IMR-90 (cell line): ENCODE measurements around the gene DUSP22. TPM values are rescaled to one million over a fixed set of nuclear protein-coding genes. Genes with fewer than 3 reads are reported as not detected.

Experiments
- ATAC-seq: fragments of 200-7000 bp; cut with Tn5 transposase; 2 replicates; pipeline ENCODE4 v1.9.1; 2020; ENCODE audit warnings: low read depth, mild to moderate bottlenecking, moderate library complexity
- BruUV-seq: library from RNA; stranded (reverse); fragments of 400-500 nt; replicated peaks from 2 replicates; lab custom pipeline; 2021; lab: Mats Ljungman, UMichigan
- CTCF ChIA-PET: fragments of 300-600 bp; formaldehyde crosslinking; extraction: SDS; loops from one replicate; lab custom pipeline; 2021; ENCODE audit warnings: antibody characterized with exemption; lab: Yijun Ruan, JAX
- POLR2A ChIA-PET: fragments of 300-600 bp; sonication (Branson Sonifier 250); formaldehyde crosslinking; loops from one replicate; lab custom pipeline; 2022; ENCODE audit warnings: antibody characterized with exemption; ENCODE audit not compliant: unreplicated experiment; lab: Charles Lee
- DNase-seq: peaks from one replicate; pipeline ENCODE4 v3.0.0; 2013
- H2AFZ ChIP-seq: replicated peaks from 2 replicates; pipeline ENCODE3; 2013; ENCODE audit warnings: low read length, mild to moderate bottlenecking; ENCODE audit not compliant: poor library complexity
- H2AK5ac ChIP-seq: 2 replicates; pipeline ENCODE4 v1.6.1; 2013; ENCODE audit warnings: low read depth, low read length, inconsistent platforms
- H2AK9ac ChIP-seq: replicated peaks from 2 replicates; pipeline ENCODE3; 2013; ENCODE audit warnings: mild to moderate bottlenecking, low read depth, low read length, moderate library complexity; ENCODE audit not compliant: poor library complexity
- H2BK120ac ChIP-seq: 2 replicates; pipeline ENCODE4 v1.6.1; 2013; ENCODE audit warnings: low read depth, low read length, inconsistent platforms
- H2BK15ac ChIP-seq: 3 replicates; pipeline ENCODE4 v1.6.1; 2013; ENCODE audit warnings: low read depth, low read length, inconsistent platforms
- H2BK20ac ChIP-seq: 2 replicates; pipeline ENCODE4 v1.6.1; 2013; ENCODE audit warnings: low read depth, mild to moderate bottlenecking, inconsistent platforms, low read length, moderate library complexity
- H2BK5ac ChIP-seq: 2 replicates; pipeline ENCODE4 v1.6.1; 2013; ENCODE audit warnings: mild to moderate bottlenecking, low read depth, low read length, inconsistent platforms; ENCODE audit not compliant: poor library complexity, severe bottlenecking
- H3K14ac ChIP-seq: replicated peaks from 2 replicates; pipeline ENCODE4 v1.6.1; 2013; ENCODE audit warnings: low read depth, low read length, inconsistent platforms
- H3K18ac ChIP-seq: 2 replicates; pipeline ENCODE4 v1.6.1; 2013; ENCODE audit warnings: low read depth, low read length, control low read depth
- H3K23ac ChIP-seq: 2 replicates; pipeline ENCODE4 v1.6.1; 2013; ENCODE audit warnings: low read depth, low read length, inconsistent platforms
- H3K27ac ChIP-seq: 2 replicates; pipeline ENCODE4 v1.5.1; 2013; ENCODE audit warnings: mild to moderate bottlenecking, control low read depth, low read length; ENCODE audit not compliant: insufficient read depth
- H3K27me3 ChIP-seq: 2 replicates; pipeline ENCODE4 v1.6.1; 2013; ENCODE audit warnings: low read length; ENCODE audit not compliant: control insufficient read depth, insufficient read depth
- H3K36me3 ChIP-seq: 2 replicates; pipeline ENCODE4 v1.6.1; 2013; ENCODE audit warnings: low read length, mixed read lengths; ENCODE audit not compliant: control insufficient read depth, insufficient read depth
- H3K4ac ChIP-seq: 2 replicates; pipeline ENCODE4 v1.6.1; 2013; ENCODE audit warnings: low read depth, low read length, inconsistent platforms
- H3K4me1 ChIP-seq: 2 replicates; pipeline ENCODE4 v1.6.1; 2013; ENCODE audit warnings: low read length, mixed read lengths; ENCODE audit not compliant: control insufficient read depth, insufficient read depth
- H3K4me2 ChIP-seq: 2 replicates; pipeline ENCODE4 v1.6.1; 2013; ENCODE audit warnings: low read depth, mild to moderate bottlenecking, control low read depth, low read length, moderate library complexity
- H3K4me3 ChIP-seq: 2 replicates; pipeline ENCODE4 v1.5.1; 2013; ENCODE audit warnings: low read depth, mild to moderate bottlenecking, control low read depth, low read length, moderate library complexity; ENCODE audit not compliant: insufficient read depth
- H3K56ac ChIP-seq: 2 replicates; pipeline ENCODE4 v1.6.1; 2013; ENCODE audit warnings: low read length, inconsistent platforms; ENCODE audit not compliant: insufficient read depth; ENCODE audit errors: extremely low read depth
- H3K79me1 ChIP-seq, 2 experiments: 2 replicates each; pipeline ENCODE4 v1.6.1; 2013; ENCODE audit warnings: low read length in 2 of 2, inconsistent platforms in 1 of 2, low read depth in 1 of 2
- H3K9ac ChIP-seq: 2 replicates; pipeline ENCODE4 v1.6.1; 2013; ENCODE audit warnings: low read depth, low read length, control low read depth
- H3K9me1 ChIP-seq: 2 replicates; pipeline ENCODE4 v1.6.1; 2013; ENCODE audit warnings: low read length, inconsistent platforms; ENCODE audit not compliant: insufficient read depth
- H3K9me3 ChIP-seq: 2 replicates; pipeline ENCODE4 v1.6.1; 2013; ENCODE audit warnings: low read length; ENCODE audit not compliant: control insufficient read depth, insufficient read depth
- H4K20me1 ChIP-seq: 2 replicates; pipeline ENCODE4 v1.6.1; 2013; ENCODE audit warnings: low read length, inconsistent platforms; ENCODE audit not compliant: insufficient read depth
- H4K5ac ChIP-seq: 2 replicates; pipeline ENCODE4 v1.6.1; 2013; ENCODE audit warnings: mild to moderate bottlenecking, low read depth, low read length, control low read depth
- H4K8ac ChIP-seq, 2 experiments: 2 replicates each; pipeline ENCODE4 v1.6.1; 2013; ENCODE audit warnings: low read depth in 2 of 2, low read length in 2 of 2, control low read depth in 1 of 2, inconsistent platforms in 1 of 2
- H4K91ac ChIP-seq: 2 replicates; pipeline ENCODE4 v1.6.1; 2013; ENCODE audit warnings: low read depth, low read length, inconsistent platforms; ENCODE audit not compliant: insufficient read depth
- CEBPB ChIP-seq: IDR thresholded peaks from 2 replicates; pipeline ENCODE4 v1.6.1; 2012; ENCODE audit warnings: low read depth, low read length, improper control_type of control experiment
- MAZ ChIP-seq: IDR thresholded peaks from 2 replicates; pipeline ENCODE4 v1.6.1; 2012; ENCODE audit warnings: low read depth, mild to moderate bottlenecking, low read length, improper control_type of control experiment, moderate library complexity, borderline replicate concordance
- WGBS, 2 experiments: methylation state at CpG; one replicate each; pipeline versions ENCODE4 v1.1.5 to v1.1.7; 2013; ENCODE audit warnings: missing lambda C conversion rate in 2 of 2; ENCODE audit not compliant: insufficient read length in 1 of 2; ENCODE audit errors: extremely low coverage in 2 of 2; 5-methylcytosine and 5-hydroxymethylcytosine counted together
- dilution Hi-C: fragments of 300-500 bp; cut with HindIII; formaldehyde crosslinking; loops from one replicate; pipeline ENCODE4 v1.14.3; 2018; ENCODE audit warnings: low sequenced_read_pairs; ENCODE audit not compliant: unreplicated experiment
- in situ Hi-C: fragments of 300-500 bp; cut with MboI; formaldehyde crosslinking; loops from 3 replicates; pipeline ENCODE4 v1.14.3; 2019; ENCODE audit warnings: low sequenced_read_pairs, inconsistent platforms, mixed read lengths
- intact Hi-C: fragments of 100-400 bp; cut with micrococcal nuclease; formaldehyde crosslinking; loops from 2 replicates; pipeline ENCODE4 v1.10.0; 2022
- polyA plus RNA-seq, 3 experiments: library from polyadenylated mRNA; depleted of rRNA; stranded (reverse); fragments of >200 nt; gene quantifications; 2 replicates each; pipeline ENCODE4 v1.2.3, GENCODE V29; 2012; ENCODE audit warnings: low replicate concordance in 1 of 3
- total RNA-seq: library from RNA; depleted of rRNA; stranded (reverse); fragments of >200 nt; gene quantifications from 2 replicates; pipeline ENCODE4 v1.2.3, GENCODE V29; 2012

DUSP22 gene
- total and polyA plus RNA-seq, 2 of the 4 experiments (the other 2 are of a cell fraction): 7.1 to 8.2 TPM

DNA sequence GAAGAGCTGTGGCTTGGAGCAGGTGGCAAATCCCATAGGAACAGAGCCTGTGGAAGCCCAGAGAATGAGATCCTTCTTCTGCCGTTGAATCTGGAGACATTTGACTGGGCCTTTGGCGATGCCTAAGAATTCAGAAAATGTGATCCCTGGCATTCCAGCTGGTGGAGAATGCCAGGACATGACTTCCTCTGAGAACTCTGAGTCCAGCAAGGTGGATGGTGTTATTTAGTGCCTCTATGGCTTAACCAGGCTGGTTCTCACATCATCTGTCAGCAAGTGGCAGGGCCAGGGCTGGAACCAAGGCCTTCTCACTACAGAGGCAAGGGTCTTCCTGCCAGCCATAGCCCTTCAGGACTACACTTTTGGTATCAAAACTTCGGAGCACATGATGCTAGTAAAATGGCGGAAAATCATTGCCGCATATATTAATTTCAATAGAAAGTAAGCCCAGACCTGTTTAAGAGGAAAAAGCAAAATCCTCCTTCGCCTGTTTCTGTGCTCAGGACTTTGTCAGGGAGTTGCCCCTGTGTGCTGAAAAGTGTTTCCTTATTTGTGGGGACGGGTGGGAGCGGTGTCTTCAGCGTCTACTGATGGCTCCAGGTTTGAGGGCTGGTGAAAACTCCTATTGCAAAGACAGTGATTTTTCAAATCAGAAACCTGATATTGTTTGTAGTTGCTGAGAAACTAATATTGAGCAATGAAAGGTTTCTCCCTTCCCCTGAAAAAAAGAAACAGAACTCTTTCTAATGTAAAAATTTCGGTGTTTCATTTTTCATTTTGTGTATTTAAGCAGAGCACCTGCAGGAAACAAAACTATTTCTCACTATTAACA is 23.9 kb downstream of the DUSP22 start:
- no peak for ATAC-seq
- no peak overlapping the region for H3K23ac ChIP-seq

More for the DNA sequence above, 23.9 kb downstream of the DUSP22 start:
- Histone ChIP-seq H3K56ac (no peak overlapping the region), H2AK5ac (no peak overlapping the region), H2BK5ac (no peak overlapping the region), H3K4ac (no peak overlapping the region), H4K8ac (no peak overlapping the region), H3K4me3 (no peak overlapping the region), H3K36me3 (no peaks in the 10 kb centered on the region), H3K27me3 (no peaks in the 10 kb centered on the region), H2AFZ (no peak overlapping the region), H3K79me1 (peaks cover 0 to 4% of the 10 kb centered on the region in 2 experiments; a peak in 1 of 4 replicates), H3K4me1 (no peaks in the 10 kb centered on the region; the same call in 1 of the 2 replicates), H4K20me1 (no peaks in the 10 kb centered on the region), H3K9me3 (no peaks in the 10 kb centered on the region; the same call in 1 of the 2 replicates), H2BK120ac (no peak overlapping the region), H3K18ac (no peak overlapping the region), H2AK9ac (no peak overlapping the region), H4K5ac (no peak overlapping the region), H2BK15ac (no peak overlapping the region), H3K4me2 (no peak overlapping the region), H3K27ac (no peak overlapping the region), H4K91ac (no peak overlapping the region), H3K9me1 (no peaks in the 10 kb centered on the region), H3K14ac (no peak overlapping the region), H3K9ac (no peak overlapping the region), H2BK20ac (no peak overlapping the region)
- DNase-seq: no peak
- intact Hi-C loops (no loop called here), dilution Hi-C loops (no loop called here), in situ Hi-C loops (no loop called here)
- WGBS, 2 experiments: 86% methylated on average over 5 of the region's 10 CpGs; no CpG with 5 or more reads in 1 of the 2 experiments
- TF ChIP-seq CEBPB: no peak
- TF ChIP-seq MAZ: no peak
- BruUV-seq: no TSS peak
- POLR2A ChIA-PET: no interaction called here
- CTCF ChIA-PET: interaction anchor here (1.2 to 1.3 kb wide), 2 partner anchors 10 to 12 kb away, joined by 3 read pairs; no protein-coding TSS in a partner anchor
